GM12875 (cell line): ENCODE measurements around the gene KRTAP10-8.

Source experiments
- H3K4me3 ChIP-seq: one replicate; pipeline ENCODE4 v1.5.1; 2011; ENCODE audit warnings: low read depth, low read length, control low read depth
- TF ChIP-seq, protein P1 (sequence below): IDR thresholded peaks from 2 replicates; pipeline ENCODE4 v1.5.1; 2011; ENCODE audit warnings: low read depth, mild to moderate bottlenecking, control low read depth, inconsistent platforms, low read length, moderate library complexity, borderline replicate concordance; ENCODE audit not compliant: insufficient read depth

The KRTAP10-8 gene

DNA sequence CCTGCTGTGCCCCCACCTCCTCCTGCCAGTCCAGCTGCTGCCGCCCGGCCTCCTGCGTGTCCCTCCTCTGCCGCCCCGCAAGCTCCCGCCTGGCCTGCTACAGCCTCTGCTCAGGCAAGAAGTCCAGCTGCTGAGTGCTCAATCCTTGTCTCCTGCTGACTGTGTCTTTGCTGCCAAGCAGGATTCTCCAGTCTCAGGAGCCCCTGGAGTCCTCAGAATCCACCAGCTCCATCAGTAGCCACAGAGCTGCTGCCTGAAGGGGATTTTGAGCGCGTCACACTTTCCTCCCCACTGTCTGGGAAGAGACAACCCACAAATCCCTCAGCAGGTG lies 35.3 kb downstream of the KRTAP10-8 start:
- TF ChIP-seq, protein P1, sequence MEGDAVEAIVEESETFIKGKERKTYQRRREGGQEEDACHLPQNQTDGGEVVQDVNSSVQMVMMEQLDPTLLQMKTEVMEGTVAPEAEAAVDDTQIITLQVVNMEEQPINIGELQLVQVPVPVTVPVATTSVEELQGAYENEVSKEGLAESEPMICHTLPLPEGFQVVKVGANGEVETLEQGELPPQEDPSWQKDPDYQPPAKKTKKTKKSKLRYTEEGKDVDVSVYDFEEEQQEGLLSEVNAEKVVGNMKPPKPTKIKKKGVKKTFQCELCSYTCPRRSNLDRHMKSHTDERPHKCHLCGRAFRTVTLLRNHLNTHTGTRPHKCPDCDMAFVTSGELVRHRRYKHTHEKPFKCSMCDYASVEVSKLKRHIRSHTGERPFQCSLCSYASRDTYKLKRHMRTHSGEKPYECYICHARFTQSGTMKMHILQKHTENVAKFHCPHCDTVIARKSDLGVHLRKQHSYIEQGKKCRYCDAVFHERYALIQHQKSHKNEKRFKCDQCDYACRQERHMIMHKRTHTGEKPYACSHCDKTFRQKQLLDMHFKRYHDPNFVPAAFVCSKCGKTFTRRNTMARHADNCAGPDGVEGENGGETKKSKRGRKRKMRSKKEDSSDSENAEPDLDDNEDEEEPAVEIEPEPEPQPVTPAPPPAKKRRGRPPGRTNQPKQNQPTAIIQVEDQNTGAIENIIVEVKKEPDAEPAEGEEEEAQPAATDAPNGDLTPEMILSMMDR: no peak
- H3K4me3 ChIP-seq: no peak overlapping the region

GRCh38 chr21:44648557-44649311 lies 36.9 kb downstream of the KRTAP10-8 start:
- no peak overlapping the region for H3K4me3 ChIP-seq
- TF ChIP-seq, protein P1: no peak

DNA sequence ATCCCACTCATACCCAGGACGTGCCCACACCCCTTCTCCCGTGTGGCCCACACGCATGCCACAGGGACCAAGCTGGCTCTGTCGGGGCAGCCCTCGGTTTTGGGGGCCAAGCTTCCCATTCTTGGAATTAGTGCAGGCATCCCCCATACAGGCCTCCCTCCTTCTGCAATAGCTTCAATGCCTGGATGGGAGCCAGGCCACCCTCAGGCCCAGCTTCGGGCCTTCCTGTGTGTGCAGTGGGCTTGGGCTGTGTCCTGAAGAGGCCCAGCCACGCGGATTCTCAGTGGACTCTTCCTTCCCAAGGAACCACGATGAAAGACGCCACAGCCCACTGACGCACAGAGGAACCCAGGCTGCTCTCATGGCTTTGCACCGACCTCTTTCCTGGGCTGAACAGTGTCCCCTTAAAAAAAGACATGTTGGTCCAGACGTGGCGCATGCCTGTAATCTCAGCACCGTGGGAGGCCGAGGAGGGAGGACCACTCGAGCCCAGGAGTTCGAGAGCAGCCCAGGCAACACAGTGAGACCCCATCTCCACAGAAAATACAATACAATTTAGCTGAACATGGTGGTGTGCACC lies 37.7 kb downstream of the KRTAP10-8 start:
- H3K4me3 ChIP-seq: no peak overlapping the region
- TF ChIP-seq, protein P1: no peak

DNA sequence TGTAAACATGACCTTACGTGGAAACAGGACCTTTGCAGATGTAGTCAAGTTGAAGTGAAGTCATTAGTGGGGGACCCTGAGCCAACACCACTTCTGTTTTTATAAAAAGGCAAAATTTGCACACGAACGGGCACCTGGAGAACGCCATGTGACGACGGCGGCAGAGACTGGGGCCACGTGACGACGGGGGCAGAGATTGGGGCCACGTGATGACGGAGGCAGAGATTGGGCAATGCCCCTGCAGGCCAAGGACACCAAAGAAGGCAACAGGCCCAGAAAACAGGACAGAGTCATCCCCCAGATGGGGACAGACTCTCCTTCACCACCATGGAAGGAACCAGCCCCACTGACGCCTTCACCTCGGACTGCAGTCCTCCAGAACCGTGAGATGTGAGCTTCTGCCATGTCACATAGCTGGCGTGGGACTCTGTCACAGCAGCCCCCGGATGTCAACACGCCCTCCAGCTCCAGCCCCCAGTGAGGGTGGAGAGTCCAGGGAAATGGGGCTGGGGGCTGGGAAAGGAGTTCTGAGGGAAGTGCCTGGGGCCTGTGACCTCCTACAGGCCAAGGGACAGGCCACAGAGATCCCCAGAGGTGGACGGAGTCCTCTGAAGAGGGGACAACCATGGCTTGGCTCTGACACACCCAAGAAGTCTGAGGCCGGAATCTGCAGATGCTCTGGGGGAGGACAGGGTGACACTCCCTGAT lies 38.5 kb downstream of the KRTAP10-8 start:
- TF ChIP-seq, protein P1: no peak
- H3K4me3 ChIP-seq: no peak overlapping the region

- TF ChIP-seq, protein P1: no peak
- no peak overlapping the region for H3K4me3 ChIP-seq
These were observed 39.2 kb downstream of the KRTAP10-8 start for GRCh38 chr21:44650973-44651675.

- TF ChIP-seq, protein P1: no peak
- no peak overlapping the region for H3K4me3 ChIP-seq
These were observed 41.2 kb downstream of the KRTAP10-8 start for GRCh38 chr21:44653123-44653522.
